Stimulated activated CD8-positive, alpha-beta memory T cell treated with anti-CD3 and anti-CD28 coated beads, Interleukin-7, amount 100 ng/mL, for 48 hours (primary cell): ENCODE measurements around the gene EED.

Experiments
- DNase-seq, 2 donors: peaks; one replicate each; pipeline ENCODE4 v3.0.0-alpha.2; 2020; ENCODE audit warnings: low read depth in 1 of 2; ENCODE audit errors: extremely low read depth in 1 of 2

EED gene

GRCh38 chr11:86246293-86246675 lies 1.7 kb downstream of the EED start:
- DNase-seq, result no peak

- DNase-seq, result no peak
Observed at GRCh38 chr11:86247608-86248007, 3.1 kb downstream of the EED start.

- DNase-seq, result no peak
Observed at GRCh38 chr11:86248609-86249008, 4.1 kb downstream of the EED start.

- no peak for DNase-seq
Observed at GRCh38 chr11:86249307-86250098, 5.0 kb downstream of the EED start.

GRCh38 chr11:86251345-86251744 lies 6.8 kb downstream of the EED start:
- DNase-seq, result no peak

- DNase-seq, result no peak
Observed at GRCh38 chr11:86255896-86256295, 11.3 kb downstream of the EED start.

- no peak for DNase-seq
Observed at GRCh38 chr11:86256608-86257007, 12.1 kb downstream of the EED start.

GRCh38 chr11:86257446-86257845 lies 12.9 kb downstream of the EED start:
- no peak for DNase-seq

GRCh38 chr11:86259730-86260129 lies 15.2 kb downstream of the EED start:
- no peak for DNase-seq

GRCh38 chr11:86261328-86261727 lies 16.8 kb downstream of the EED start:
- no peak for DNase-seq

GRCh38 chr11:86262387-86262786 lies 17.8 kb downstream of the EED start:
- DNase-seq, result no peak

- DNase-seq, result no peak
Observed at GRCh38 chr11:86264649-86265048, 20.1 kb downstream of the EED start.

- DNase-seq, result no peak
Observed at GRCh38 chr11:86265194-86265593, 20.6 kb downstream of the EED start.

GRCh38 chr11:86269645-86270044 lies 25.1 kb downstream of the EED start:
- no peak for DNase-seq

GRCh38 chr11:86274503-86274902 lies 29.9 kb downstream of the EED start:
- DNase-seq, result no peak

- DNase-seq, result no peak
Observed at GRCh38 chr11:86274999-86275398, 30.4 kb downstream of the EED start.

GRCh38 chr11:86275493-86276370 lies 31.2 kb downstream of the EED start:
- DNase-seq, result no peak

- DNase-seq, result no peak
Observed at GRCh38 chr11:86277741-86278140, 33.2 kb downstream of the EED start.

GRCh38 chr11:86278226-86278625 lies 33.7 kb downstream of the EED start:
- no peak for DNase-seq

- no peak for DNase-seq
Observed at GRCh38 chr11:86279747-86280146, 35.2 kb downstream of the EED start.

GRCh38 chr11:86287468-86287796 lies 42.9 kb downstream of the EED start:
- DNase-seq, result no peak
